ENCODE data around the gene PRR35.

DNA sequence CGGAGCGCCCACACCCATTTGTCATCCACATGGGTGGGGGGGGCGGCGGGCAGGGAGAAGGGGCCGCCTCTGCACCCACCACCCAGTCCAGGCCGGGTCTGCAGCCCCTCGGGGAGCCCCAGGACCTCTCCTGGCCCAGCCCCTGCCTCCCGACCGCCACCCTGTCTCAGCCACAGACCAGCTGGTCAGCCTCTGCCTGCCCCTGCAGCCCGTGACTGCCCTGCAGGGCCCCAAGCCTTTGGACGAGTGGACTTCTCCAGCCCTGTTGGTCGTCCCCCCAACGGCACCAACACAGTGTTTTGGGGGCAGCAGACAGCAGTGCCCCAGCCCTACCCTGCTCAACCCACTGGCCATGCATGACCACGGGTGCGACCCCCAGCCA, 1.2 kb downstream of the PRR35 start:
- no peak for TF ChIP-seq POLR2AphosphoS5 (IDR thresholded peaks at IDR 0.05)
- TF ChIP-seq, protein P1, sequence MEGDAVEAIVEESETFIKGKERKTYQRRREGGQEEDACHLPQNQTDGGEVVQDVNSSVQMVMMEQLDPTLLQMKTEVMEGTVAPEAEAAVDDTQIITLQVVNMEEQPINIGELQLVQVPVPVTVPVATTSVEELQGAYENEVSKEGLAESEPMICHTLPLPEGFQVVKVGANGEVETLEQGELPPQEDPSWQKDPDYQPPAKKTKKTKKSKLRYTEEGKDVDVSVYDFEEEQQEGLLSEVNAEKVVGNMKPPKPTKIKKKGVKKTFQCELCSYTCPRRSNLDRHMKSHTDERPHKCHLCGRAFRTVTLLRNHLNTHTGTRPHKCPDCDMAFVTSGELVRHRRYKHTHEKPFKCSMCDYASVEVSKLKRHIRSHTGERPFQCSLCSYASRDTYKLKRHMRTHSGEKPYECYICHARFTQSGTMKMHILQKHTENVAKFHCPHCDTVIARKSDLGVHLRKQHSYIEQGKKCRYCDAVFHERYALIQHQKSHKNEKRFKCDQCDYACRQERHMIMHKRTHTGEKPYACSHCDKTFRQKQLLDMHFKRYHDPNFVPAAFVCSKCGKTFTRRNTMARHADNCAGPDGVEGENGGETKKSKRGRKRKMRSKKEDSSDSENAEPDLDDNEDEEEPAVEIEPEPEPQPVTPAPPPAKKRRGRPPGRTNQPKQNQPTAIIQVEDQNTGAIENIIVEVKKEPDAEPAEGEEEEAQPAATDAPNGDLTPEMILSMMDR (IDR thresholded peaks at IDR 0.05), result no peak

All from sigmoid colon (tissue), 4 donors.